Mesodermal cell (in vitro differentiated cells): ENCODE measurements around the gene MVP. TPM values are rescaled to one million over a fixed set of nuclear protein-coding genes. Genes with fewer than 3 reads are reported as not detected.
"Not testable (repeated sequence)": the region's sequence is repeated elsewhere in the genome, so short reads cannot be mapped to it uniquely, and the experiment has no call there.

Source experiments
- H3K27ac ChIP-seq: 2 replicates; pipeline ENCODE4 v1.7.0; 2013; ENCODE audit warnings: mild to moderate bottlenecking, low read depth, low read length, moderate library complexity; ENCODE audit not compliant: severe bottlenecking
- H3K36me3 ChIP-seq: 2 replicates; pipeline ENCODE4 v1.7.1; 2013; ENCODE audit warnings: mild to moderate bottlenecking, low read length, moderate library complexity; ENCODE audit not compliant: control insufficient read depth, insufficient read depth
- H3K4me1 ChIP-seq: one replicate; pipeline ENCODE4 v1.7.1; 2013; ENCODE audit warnings: mild to moderate bottlenecking, low read length; ENCODE audit not compliant: insufficient read depth, control insufficient read depth, poor library complexity, severe bottlenecking
- H3K4me3 ChIP-seq: 2 replicates; pipeline ENCODE4 v1.7.0; 2013; ENCODE audit warnings: low read length, control low read depth, mild to moderate bottlenecking; ENCODE audit not compliant: insufficient read depth, poor library complexity, severe bottlenecking; ENCODE audit errors: extremely low read depth
- H3K9me3 ChIP-seq: 2 replicates; pipeline ENCODE4 v1.7.1; 2013; ENCODE audit warnings: mild to moderate bottlenecking, low read length, moderate library complexity; ENCODE audit not compliant: control insufficient read depth
- WGBS, 2 experiments: methylation state at CpG; one replicate each; pipeline ENCODE4 v1.1.5; 2013; ENCODE audit warnings: missing lambda C conversion rate in 2 of 2; ENCODE audit not compliant: insufficient coverage in 2 of 2; 5-methylcytosine and 5-hydroxymethylcytosine counted together
- polyA plus RNA-seq, 2 experiments: library from polyadenylated mRNA; stranded (reverse); fragments of 50-300 nt; gene quantifications; one replicate each; pipeline ENCODE4 v1.2.3, GENCODE V29; 2013

MVP gene
- polyA plus RNA-seq (2013, experiment 1 of 2), result 6.5 TPM
- 6.7 TPM for polyA plus RNA-seq (2013, experiment 2 of 2)

DNA sequence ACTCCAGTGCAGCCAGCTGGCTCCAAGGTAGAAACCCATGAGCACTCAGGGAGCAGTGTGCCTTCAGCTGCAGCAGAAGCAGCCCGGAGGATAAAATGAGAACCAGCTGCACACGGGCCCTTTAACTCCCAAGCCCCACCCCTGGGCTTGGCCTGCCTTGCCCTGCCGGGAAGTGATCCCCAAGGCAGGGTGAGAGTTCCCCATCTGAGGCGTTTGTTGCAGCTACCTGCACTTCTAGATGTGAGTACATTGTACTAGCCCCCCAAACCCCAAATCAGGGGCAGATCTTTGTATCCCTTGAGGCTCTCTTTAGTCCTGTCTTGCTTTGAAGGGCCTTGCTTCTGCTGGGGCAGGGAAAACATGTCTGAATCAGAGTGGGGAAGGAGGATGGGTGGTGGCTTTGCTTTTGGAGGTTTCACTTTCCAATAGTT lies at the start of gene MVP:
Gene MVP (plus strand): TSS at position 192 of the 431 bp plus-strand sequence. CDS start 10,088 bp downstream, outside the sequence.
- H3K27ac ChIP-seq, result no peak within 1 kb of the TSS
- peak within 1 kb of the TSS; percentile 14 for H3K4me3 ChIP-seq
- peaks cover 33% of the 10 kb centered on the region for H3K36me3 ChIP-seq
- H3K9me3 ChIP-seq, result no peaks in the 10 kb centered on the region
- WGBS, 2 experiments, result 73 to 75% methylated on average over 4 of the region's 4 CpGs
- peaks cover 31% of the 10 kb centered on the region for H3K4me1 ChIP-seq

- 94 to 97% methylated on average over 7 of the region's 7 CpGs for WGBS, 2 experiments
- not testable (repeated sequence) for H3K27ac ChIP-seq, H3K4me3 ChIP-seq, H3K36me3 ChIP-seq, H3K9me3 ChIP-seq, H3K4me1 ChIP-seq
These were observed 47.9 kb upstream of the MVP start for GRCh38 chr16:29772330-29772729.

GRCh38 chr16:29774730-29775129 lies 45.5 kb upstream of the MVP start:
- H3K36me3 ChIP-seq, result no peaks in the 10 kb centered on the region
- peaks cover 10% of the 10 kb centered on the region for H3K4me1 ChIP-seq
- no peak overlapping the region for H3K27ac ChIP-seq
- no peaks in the 10 kb centered on the region for H3K9me3 ChIP-seq
- WGBS, 2 experiments, result 90 to 94% methylated on average over 3 of the region's 5 CpGs
- no peak overlapping the region for H3K4me3 ChIP-seq

DNA sequence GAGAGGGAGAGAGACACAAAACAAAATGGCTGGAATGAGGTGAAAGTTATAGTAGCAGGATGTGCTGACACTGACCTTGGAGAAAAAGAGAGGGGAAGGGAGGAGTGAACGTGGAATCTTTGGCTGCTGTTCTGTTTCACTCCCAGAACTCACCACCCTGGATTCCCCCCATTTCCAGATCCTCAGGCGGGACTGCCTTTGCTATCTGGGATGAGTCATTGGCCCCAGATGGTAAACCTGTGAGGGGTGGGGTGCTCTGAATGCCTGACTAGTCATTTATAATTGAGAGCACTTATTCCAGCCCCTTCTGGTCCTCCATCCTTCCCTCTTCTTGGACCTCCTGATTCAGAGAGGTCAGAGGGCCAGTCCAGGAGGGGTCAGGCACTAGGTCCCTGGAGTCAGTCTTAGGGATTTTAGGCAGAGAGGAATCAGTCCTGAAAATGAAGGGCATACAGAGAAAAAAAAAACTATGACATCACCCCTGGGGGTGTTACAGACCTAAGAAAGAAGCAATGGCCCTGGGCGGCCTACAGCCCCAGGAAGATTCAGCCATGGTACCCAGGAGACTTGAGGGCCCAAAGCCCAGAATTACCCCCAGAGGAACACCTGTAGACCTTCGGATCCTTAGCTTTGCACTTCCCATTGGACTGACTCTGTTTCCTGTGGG lies 44.4 kb upstream of the MVP start:
- no peak overlapping the region for H3K27ac ChIP-seq
- peaks cover 12% of the 10 kb centered on the region for H3K4me1 ChIP-seq
- no peak overlapping the region for H3K4me3 ChIP-seq
- WGBS, 2 experiments, result 74 to 91% methylated on average over 2 of the region's 4 CpGs
- no peaks in the 10 kb centered on the region for H3K9me3 ChIP-seq
- no peaks in the 10 kb centered on the region for H3K36me3 ChIP-seq

DNA sequence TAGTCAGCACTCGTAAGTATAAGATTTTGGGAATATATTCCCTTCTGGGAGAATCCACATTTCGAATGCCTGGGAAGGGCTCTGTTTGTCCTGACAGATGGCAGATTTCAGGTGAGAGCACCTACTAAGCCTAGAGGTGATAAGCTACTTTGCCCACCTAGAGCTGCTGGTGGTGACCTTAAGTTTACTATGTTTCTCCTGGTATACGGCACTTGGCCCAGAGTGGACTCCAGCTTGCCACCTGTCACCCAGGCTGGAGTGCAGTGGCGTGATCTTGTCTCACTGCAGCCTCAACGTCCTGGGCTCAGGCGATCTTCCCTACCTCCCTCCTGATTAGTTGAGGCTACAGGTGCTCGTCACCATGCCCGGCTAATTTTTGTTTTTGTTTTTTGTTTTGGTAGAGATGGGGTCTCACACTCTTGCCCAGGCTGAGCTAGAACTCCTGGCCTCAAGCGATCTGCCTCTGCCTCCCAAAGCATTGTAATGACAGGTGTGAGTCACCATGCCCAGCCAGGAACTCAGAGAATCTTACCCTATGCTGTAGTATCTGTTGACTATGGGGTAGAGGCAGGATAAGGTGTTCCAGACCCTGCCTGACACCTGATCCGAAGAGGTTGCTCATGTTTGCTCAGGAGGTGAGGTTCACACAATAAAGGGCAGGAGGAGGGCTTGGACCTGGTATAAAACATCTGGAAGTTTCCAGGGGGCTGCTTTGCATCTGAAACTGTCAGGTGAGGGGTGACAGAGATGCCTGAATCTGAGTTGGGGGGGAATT lies 42.5 kb upstream of the MVP start, which contains the start of gene ZG16:
Gene ZG16 (plus strand): TSS at position 681 of the 775 bp plus-strand sequence. CDS start 1,011 bp downstream, outside the sequence.
- WGBS, 2 experiments, result 94 to 95% methylated on average over 6 to 7 of the region's 10 CpGs
- peaks cover 12% of the 10 kb centered on the region for H3K4me1 ChIP-seq
- H3K9me3 ChIP-seq, result no peaks in the 10 kb centered on the region
- no peak within 1 kb of the TSS for H3K27ac ChIP-seq
- no peak within 1 kb of the TSS for H3K4me3 ChIP-seq
- H3K36me3 ChIP-seq, result no peaks in the 10 kb centered on the region

GRCh38 chr16:29779474-29779873 lies 40.8 kb upstream of the MVP start:
- 51 to 60% methylated on average over 5 to 10 of the region's 10 CpGs for WGBS, 2 experiments
- H3K4me1 ChIP-seq, result peaks cover 12% of the 10 kb centered on the region
- no peaks in the 10 kb centered on the region for H3K9me3 ChIP-seq
- no peak overlapping the region for H3K27ac ChIP-seq
- no peak overlapping the region for H3K4me3 ChIP-seq
- no peaks in the 10 kb centered on the region for H3K36me3 ChIP-seq

GRCh38 chr16:29783094-29783953 lies 36.9 kb upstream of the MVP start:
- H3K27ac ChIP-seq, H3K9me3 ChIP-seq, H3K4me3 ChIP-seq, H3K4me1 ChIP-seq, H3K36me3 ChIP-seq: not testable (repeated sequence)
- whole genome bisulfite sequencing, 2 experiments, result 87 to 91% methylated on average over 8 to 10 of the region's 13 CpGs

DNA sequence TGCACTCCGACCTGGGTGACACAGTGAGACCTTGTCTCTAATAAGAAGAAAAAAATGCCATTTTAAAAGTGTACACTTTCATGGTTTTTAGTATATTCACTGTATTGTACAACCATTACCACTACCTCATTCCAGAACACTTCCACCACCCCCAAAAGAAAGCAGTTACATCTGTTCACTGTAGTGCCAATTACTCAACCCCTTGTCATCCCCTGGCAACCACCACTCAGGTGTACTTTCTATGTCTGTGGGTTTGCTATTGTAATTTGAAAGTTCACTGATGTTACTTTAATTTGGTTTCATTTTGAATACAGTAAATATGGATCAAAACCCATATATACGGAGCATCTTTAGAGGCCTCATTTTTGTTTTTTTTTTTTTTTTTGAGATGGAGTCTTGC lies 36.1 kb upstream of the MVP start:
- Histone ChIP-seq H3K9me3 (no peaks in the 10 kb centered on the region), H3K27ac (no peak overlapping the region), H3K4me3 (no peak overlapping the region), H3K36me3 (no peaks in the 10 kb centered on the region), H3K4me1 (peaks cover 8% of the 10 kb centered on the region)
- WGBS, 2 experiments, result 88 to 89% methylated on average over 1 of the region's 2 CpGs

- WGBS, 2 experiments, result 4 to 7% methylated on average over 20 to 25 of the region's 38 CpGs
- H3K36me3 ChIP-seq, result no peaks in the 10 kb centered on the region
- H3K4me1 ChIP-seq, result peaks cover 5% of the 10 kb centered on the region
- no peaks in the 10 kb centered on the region for H3K9me3 ChIP-seq
- no peak overlapping the region for H3K27ac ChIP-seq
- no peak overlapping the region for H3K4me3 ChIP-seq
These were observed 35.3 kb upstream of the MVP start for GRCh38 chr16:29784901-29785500.

GRCh38 chr16:29787155-29787554 lies 33.1 kb upstream of the MVP start:
- not testable (repeated sequence) for H3K4me1 ChIP-seq, H3K4me3 ChIP-seq, H3K27ac ChIP-seq, H3K36me3 ChIP-seq, H3K9me3 ChIP-seq
- 82 to 97% methylated on average over 4 of the region's 4 CpGs for WGBS, 2 experiments
